HG02884 (cell line): ENCODE results near the gene TRANK1.
"Not testable (repeated sequence)": the region's sequence is repeated elsewhere in the genome, so short reads cannot be mapped to it uniquely, and the experiment has no call there.

Source experiments
- ATAC-seq: cut with Tn5 transposase; IDR thresholded peaks from one replicate; pipeline ENCODE4 v1.9.1; 2021; ENCODE audit warnings: mild to moderate bottlenecking, moderate library complexity; ENCODE audit not compliant: unreplicated experiment

TRANK1 gene

DNA sequence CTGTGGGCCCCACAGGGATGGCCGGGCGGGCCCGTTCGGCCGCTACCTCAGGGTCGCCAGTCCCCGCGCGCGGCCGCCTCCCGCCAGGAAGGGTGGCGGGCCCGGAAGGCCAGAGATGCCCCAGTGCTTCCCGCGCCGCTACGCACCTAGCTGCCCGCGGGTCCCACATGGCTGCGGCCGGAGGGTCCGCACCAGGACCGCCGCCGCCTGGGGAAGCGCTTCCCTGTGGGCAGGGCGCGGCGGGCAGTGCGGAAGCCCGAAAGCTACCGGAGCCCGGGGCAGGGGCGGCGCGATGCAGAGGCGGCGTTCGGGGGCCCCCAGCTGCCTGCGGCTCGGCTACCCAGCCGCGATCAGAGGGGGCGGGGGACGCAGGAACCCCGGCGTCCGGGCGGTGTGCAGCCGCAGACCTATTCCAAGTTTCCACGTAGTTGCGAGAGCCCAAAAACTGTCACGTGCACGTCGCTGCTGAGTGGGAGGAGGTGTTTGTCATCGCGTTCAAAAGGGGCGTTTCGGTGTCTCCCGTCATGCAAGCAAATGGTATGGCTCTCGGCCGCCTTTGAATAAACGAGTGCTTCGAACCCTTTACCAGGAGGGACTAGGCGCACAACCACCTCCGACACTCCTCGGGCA is at the start of gene TRANK1:
TRANK1 (minus strand) TSS at position 414 of the 630 bp plus-strand sequence; CDS start at position 169, 245 bp downstream.
- ATAC-seq: peak; percentile 57

DNA sequence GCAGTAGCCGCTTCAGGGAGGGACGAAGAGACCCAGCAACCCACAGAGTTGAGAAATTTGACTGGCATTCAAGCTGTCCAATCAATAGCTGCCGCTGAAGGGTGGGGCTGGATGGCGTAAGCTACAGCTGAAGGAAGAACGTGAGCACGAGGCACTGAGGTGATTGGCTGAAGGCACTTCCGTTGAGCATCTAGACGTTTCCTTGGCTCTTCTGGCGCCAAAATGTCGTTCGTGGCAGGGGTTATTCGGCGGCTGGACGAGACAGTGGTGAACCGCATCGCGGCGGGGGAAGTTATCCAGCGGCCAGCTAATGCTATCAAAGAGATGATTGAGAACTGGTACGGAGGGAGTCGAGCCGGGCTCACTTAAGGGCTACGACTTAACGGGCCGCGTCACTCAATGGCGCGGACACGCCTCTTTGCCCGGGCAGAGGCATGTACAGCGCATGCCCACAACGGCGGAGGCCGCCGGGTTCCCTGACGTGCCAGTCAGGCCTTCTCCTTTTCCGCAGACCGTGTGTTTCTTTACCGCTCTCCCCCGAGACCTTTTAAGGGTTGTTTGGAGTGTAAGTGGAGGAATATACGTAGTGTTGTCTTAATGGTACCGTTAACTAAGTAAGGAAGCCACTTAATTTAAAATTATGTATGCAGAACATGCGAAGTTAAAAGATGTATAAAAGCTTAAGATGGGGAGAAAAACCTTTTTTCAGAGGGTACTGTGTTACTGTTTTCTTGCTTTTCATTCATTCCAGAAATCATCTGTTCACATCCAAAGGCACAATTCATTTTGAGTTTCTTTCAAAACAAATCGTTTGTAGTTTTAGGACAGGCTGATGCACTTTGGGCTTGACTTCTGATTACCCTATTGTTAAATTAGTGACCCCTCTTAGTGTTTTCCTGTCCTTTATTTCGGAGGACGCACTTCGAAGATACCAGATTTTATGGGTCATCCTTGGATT is 48.8 kb upstream of the TRANK1 start, which contains the start of gene MLH1:
MLH1 (plus strand) TSS at position 193 of the 958 bp plus-strand sequence; CDS start at position 223, 30 bp downstream.
- peak; percentile 88 for ATAC-seq

DNA sequence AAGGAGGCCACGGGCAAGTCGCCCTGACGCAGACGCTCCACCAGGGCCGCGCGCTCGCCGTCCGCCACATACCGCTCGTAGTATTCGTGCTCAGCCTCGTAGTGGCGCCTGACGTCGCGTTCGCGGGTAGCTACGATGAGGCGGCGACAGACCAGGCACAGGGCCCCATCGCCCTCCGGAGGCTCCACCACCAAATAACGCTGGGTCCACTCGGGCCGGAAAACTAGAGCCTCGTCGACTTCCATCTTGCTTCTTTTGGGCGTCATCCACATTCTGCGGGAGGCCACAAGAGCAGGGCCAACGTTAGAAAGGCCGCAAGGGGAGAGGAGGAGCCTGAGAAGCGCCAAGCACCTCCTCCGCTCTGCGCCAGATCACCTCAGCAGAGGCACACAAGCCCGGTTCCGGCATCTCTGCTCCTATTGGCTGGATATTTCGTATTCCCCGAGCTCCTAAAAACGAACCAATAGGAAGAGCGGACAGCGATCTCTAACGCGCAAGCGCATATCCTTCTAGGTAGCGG is 48.0 kb upstream of the TRANK1 start, which contains the start of gene EPM2AIP1:
EPM2AIP1 (minus strand) TSS at position 326 of the 520 bp plus-strand sequence; CDS start at position 272, 54 bp downstream.
- peak; percentile 83 for ATAC-seq

DNA sequence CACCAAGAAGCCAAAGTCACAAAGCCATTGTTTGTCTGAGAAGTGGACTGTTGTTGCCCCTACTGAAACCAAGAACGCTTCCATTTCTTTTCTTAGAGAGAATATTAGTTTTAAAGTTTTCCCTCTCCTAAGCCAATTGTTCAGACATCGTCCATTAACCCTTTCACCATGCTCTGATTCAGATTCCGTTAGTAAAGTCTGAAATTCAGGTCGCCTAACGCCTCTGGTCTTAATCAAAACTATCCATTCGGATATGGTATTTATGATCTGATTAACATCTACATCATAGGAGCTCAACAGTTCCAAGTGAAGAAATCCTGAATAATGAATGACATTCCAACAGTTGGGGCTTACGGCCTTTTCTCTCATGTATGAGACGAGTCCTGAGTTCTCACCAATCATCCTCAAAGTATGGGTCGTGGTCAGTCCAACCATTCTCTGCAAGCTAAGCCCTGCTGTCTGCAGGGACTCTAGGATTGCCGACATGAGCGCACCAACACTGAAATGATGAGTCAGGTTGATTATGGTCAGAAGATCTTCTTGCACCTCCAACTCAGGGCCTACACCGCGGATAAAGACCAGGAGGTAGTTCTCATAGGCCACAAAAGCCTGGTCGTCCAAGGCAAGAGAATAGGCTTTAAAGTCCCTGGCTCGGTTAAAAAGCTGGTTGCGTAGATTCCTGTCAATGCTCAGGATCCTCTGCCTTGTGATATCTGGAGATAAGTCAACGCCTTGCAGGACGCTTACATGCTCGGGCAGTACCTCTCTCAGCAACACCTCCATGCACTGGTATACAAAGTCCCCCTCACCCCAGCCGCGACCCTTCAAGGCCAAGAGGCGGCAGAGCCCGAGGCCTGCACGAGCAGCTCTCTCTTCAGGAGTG is 47.3 kb upstream of the TRANK1 start:
- ATAC-seq: no peak

DNA sequence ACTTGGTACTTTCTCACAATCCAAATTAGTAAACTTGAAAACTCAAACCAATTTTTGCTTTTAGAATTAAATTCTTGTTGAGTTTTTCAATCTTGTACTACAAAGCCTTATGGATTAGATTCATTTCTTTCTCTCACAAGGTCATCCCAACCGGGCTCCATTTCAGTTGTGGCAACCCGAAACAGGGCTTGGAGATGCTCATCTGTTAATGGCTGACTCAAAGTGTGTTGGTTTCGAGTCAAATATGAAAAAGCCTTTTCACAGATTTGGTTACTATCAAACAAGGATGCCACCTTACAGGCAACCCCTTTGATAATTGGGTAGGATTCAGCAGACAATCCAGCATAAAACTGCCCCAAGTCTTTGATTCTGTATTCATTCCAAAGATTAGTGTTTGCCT is 46.3 kb upstream of the TRANK1 start:
- ATAC-seq: no peak

- no peak for ATAC-seq
Observed at GRCh38 chr3:36989568-36989967, 44.7 kb upstream of the TRANK1 start.

DNA sequence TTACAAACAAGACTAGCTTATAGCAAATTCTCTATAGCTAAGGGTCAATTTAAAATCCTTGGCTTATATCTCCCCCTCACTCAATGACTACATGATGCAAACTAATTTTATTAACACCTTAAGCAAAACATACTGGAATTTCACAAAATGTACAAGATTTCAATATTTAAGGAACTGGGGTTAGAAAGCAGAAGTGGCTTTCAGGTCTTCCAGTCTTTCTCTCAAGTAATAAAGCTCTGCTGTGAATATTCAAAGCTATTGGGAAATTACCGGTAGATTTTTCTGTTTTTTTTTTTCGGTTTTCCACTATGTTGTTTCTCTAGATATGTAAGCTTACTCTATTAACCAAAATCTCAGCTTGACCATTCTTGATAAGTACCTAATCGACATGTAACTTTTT is 44.2 kb upstream of the TRANK1 start:
- no peak for ATAC-seq

- ATAC-seq: no peak
Observed at GRCh38 chr3:36988356-36988755, 43.5 kb upstream of the TRANK1 start.

GRCh38 chr3:36981006-36981405 is 36.2 kb upstream of the TRANK1 start:
- no peak for ATAC-seq

DNA sequence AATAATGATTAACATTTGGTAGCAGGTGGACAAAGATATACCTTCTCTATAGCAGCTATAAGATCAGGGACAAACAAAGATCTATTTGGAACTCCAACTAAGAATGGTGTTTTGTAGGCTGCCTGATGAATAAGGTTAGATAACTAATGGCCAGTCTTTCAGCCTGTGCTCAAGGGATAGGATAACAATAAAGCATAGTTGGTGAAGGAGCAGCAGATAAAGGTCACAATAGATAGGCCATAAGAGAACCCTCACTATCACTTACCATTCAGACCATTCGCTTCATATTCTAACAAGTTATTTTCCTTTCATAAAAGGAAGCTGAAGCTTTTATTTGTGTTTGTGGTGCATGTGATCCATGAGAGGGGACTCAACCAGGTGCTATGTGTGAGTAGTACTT is 28.3 kb upstream of the TRANK1 start:
- no peak for ATAC-seq

GRCh38 chr3:36972163-36972562 is 27.3 kb upstream of the TRANK1 start:
- ATAC-seq: no peak

GRCh38 chr3:36969540-36970432 is 24.9 kb upstream of the TRANK1 start:
- peak; percentile 99 for ATAC-seq

DNA sequence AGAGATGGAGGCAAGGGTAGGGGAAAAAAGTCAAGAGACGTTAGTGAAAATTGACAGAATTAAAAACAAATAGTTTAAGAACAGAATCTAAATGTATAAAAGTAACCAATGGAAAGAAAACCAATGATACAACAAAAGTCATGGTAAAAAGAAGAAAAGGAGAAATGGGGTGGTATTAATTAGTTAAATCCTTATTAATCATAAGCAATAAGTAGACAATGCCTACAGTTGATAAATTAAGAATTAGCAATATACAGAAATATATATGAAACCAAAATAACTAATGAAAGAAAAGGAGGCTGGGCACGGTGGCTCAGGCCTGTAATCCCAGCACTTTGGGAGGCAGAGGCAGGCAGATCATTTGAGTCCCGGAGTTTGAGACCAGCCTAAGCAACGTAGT is 24.2 kb upstream of the TRANK1 start:
- ATAC-seq: no peak

DNA sequence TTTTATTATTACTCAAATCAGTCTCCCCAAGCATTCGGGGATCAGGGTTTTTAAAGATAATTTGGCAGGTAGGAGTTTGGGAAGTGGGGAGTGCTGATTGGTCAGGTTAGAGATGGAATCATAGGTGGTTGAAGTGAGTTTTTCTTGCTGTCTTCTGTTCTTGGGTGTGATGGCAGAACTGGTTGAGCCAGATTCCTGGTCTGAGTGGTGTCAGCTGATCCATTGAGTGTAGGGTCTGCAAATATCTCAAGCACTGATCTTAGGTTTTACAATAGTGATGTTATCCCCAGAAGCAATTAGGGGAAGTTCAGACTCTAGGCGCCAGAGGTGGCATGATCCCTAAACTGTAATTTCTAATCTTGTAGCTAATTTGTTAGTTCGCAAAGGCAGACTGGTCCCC is 20.6 kb upstream of the TRANK1 start:
- ATAC-seq: no peak

GRCh38 chr3:36964817-36965216 is 20.0 kb upstream of the TRANK1 start:
- peak; percentile 65 for ATAC-seq

DNA sequence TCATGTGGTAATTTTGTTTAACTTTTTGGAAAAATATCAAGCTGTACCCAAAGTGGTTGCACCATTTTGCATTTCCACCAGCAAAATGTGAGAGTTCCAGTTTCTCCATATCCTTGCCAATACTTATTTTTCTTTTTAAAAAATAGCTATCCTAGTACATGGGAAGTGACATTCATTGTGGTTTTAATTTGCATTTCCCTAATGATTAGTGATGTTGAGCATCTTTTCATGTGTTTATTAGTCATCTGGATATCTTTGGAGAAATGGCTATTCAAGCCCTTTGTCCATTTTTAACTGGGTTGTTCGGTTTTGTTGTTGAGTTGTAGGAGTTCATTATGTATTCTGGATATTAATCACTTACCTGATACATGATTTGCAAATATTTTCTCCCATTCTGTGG is 19.5 kb upstream of the TRANK1 start:
- ATAC-seq: no peak

DNA sequence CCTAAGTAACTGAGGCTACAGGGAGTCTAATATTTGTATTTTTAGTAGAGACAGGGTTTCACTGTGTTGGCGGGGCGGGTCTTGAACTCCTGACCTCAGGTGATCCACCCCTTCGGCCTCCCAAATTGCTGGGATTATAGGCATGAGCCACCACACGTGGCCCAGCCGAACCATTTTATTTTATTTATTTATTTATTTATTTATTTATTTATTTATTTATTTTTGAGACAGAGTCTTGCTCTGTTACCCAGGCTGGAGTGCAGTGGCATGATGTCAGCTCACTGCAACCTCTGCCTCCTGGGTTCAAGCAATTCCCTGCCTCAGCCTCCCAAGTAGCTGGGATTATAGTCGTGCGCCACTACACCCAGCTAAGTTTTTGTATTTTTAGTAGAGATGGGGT is 18.2 kb upstream of the TRANK1 start:
- ATAC-seq: not testable (repeated sequence)

DNA sequence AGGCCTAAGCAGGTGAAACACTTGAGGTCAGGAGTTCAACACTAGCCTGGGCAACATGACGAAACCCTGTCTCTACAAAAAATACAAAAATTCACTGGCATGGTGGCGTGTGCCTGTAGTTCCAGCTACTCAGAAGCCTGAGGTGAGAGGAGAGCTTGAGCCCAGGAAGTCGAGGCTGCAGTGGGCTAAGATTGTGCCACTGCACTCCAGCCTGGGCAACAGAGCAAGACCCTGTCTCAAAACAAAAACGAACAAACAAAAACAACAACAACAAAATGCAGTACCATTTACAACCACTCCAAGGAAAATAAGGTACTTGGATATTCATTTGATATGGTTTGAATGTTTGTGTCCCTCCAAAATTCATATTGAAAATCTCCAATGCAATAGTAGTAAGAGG is 15.6 kb upstream of the TRANK1 start:
- no peak for ATAC-seq

DNA sequence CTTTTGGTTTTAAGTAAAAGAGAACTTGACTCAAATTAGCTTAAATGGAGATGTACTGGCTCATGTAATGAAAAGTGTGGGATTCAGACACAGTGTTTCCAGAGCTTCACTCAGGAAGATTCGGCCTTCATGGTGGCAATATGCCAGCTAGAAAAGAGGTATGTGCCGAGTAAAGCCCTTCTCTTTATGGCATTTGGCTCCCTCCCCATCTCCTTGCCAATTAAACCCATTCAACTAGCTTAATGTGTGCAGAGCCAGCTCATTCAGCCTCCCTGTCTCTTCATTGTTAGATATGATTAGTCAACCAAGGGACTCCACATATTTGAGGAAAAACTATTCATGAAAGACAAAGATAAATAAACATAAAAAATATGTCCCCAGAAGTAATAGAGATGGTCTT is 15.0 kb upstream of the TRANK1 start:
- no peak for ATAC-seq
